CD4-positive, alpha-beta T cell treated with Interleukin-17A for 1 hour (primary cell): ENCODE measurements around the gene HPS4.

Source experiments
- DNase-seq: peaks from one replicate; pipeline ENCODE4 v3.0.0-alpha.2; 2020

The HPS4 gene

DNA sequence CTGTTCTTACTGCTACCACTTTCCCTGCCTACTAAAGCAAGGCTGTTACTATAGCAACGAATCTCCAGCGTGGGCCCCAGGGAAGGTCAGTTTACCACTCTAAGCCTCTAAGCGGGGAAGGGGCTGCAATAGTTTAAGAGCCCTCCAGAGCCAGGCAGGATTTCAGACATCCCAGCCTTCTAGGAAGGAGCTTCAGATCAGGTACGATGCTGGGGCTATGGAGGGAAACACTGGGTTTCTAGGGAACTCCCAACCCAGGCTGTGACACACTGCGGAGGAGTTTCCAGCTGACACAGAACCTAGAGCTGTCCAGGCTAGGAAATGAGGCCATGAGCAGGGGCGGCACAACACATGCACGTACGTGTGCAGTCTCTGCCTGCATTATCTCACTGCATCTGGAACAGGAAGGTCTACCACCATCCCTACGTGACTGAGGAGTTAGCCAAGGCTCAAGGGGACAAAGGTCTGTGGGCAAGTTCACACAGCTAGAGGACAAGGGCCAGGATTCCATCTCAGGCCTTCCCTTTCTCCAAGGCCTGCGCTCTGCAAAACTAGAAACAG, 20.4 kb downstream of the HPS4 start:
- no peak for DNase-seq

DNA sequence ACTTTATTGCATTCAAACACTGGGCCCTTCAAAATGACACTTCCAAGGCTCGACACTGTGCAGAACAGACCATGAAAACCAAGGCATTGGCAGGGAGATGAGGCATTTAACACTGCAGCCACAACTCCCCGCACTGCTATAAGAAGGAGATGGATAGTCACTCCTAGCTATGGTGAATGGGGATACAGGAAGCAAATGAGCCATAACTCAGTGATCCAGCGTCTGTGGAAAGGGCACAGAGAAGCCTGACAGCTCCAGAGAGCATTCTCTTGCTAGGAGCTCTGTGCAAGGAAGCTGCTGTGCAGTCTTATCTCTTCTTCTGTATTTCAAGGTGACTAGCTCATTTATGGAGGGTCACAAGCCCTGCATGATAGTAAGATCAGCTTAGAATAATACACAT, 20.9 kb downstream of the HPS4 start:
- DNase-seq, result no peak

DNA sequence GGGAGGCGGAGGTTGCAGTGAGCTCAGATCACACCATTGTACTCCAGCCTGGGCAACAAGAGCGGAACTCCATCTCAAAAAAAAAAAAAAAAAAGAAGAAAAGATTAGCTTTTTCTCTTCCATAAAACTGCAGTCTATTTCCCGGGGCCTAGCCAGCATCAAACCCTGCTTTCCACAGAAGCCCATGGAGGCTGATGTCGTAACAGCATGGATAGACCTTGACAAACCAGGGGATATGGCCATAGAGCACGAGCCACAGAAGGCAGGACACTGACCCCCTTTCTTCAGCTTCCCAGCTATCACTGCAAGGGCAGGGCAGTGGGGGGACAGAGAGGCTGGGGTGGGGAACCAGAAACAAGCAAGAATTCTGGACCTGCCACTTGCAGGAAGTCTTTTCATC, 21.5 kb downstream of the HPS4 start:
- no peak for DNase-seq

DNA sequence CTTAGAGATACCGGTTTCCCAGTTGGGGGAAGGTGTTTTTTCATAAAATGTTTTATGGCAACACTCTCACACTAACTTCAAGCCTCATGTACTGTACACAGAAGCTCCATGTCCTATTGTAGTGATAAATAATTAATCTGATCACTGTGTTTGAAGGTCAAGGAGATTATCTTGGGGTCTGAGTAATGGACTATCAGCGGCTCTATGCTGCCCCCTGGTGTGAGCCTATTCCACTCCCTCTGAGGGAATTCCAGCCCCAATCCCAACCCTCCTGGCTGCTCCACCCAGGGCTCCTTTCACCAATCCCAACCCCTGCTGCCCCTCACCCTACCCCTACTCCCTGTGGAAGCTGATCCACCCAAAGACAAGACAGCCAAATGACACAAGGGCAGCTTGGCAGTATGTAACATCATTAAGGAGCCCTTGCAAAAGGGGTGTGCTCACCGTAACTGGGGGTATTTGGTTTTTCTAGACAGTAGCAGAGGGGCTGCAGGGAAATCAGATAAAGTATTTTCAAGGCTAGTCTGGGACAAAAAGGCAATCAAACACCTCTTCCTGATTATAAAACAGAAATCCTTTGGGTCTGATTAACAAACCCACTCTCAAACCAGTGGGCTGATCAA, 22.3 kb downstream of the HPS4 start:
- DNase-seq, result peak; percentile 30

DNA sequence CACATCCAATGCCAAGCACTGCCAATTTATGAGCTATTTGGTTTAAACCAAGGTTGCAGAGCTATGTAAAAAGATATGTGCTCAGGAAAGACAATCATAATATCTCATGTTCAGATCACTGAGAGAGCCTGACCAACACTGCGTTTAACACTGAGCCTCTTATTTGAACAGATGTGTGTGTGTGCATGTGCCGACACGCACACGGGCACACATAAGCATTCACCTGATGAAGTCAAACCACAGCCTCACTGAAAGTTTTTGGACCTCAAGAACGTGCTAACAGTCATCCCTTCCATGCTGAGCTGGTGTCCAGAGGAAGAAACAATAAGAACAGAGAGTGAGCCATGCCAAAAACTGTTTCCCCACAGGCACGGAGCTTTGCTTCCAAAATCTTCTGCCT, 23.4 kb downstream of the HPS4 start:
- no peak for DNase-seq

DNA sequence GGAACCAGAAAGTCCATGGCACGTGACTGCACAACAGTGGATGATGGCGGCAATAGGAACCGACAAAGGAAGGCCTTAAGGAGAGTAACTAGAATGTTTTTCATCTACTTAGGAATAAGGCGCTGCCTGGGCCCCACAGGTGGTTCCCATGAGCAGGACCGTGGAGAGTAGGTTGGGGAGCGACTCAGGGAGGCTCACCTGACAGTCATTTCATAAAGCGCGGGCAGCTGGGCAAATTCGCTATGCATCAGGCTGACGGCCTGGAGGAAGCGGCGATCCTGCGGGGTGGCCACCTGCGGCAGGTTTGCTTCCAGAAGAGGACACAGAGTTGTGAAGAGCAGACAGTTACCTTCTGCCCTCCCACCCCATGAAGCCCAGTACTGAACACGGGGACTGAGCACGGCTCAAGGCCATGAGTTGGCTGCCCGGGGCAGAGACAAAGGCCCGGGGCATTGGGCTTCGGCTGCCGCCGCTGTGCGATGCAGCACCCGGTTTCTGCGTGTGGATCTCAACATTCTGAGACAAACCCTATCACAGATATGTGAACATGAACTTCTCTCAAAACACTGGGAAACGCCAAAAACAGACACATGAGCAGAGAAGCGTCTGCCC, 25.8 kb downstream of the HPS4 start:
- no peak for DNase-seq

DNA sequence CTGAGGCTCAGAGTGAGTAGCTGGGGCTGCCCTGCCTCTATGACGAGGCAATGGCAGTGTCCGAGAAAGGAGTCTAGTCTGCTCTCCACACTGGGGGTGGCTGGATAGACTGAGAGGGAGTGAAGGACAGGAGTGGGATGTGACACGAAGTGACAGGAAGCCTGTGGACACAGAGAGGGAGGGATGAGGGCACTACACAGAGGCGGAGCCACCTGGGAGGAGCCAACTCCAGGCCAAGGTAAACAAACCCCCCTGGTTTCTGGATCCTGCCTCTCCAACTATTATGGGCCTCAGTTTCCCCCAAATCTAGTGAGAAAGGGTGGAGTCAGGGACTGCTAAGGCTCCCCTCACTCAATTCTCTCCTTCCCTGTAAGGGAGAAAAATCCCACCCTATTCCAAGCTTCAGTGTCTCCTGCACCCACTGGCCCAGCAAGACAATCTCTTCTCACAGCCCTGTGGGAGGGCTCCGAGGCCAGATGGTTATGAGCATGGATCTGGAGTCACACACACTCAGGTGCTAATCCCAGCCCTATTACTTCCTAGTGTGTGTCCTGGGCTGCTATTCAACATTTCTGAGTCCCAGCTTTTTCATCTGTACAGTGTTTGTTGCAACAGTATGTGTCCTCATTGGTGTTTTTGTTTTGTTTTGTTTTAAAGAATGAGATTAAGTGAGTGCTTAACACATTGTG, 29.6 kb downstream of the HPS4 start:
- DNase-seq, result no peak

DNA sequence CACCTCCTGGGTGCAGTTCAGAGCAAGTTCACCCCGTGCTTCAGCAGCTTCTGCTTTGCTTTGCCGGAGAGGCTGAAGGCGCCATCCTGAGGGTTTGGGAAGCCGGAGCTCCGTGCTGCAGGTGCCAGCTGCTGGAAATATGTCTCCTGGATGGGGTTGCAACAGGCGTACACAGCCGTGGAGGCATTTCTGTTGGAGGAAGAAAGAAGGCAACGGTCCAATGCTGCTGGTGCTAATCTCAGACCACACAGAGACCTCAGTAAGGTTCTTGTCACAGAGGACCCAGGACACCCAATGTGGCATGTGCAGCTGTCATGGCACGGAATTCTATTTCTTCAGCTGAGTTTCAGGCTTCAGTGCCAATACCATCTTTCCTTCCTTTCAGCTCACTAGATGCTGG, 30.4 kb downstream of the HPS4 start:
- no peak for DNase-seq

DNA sequence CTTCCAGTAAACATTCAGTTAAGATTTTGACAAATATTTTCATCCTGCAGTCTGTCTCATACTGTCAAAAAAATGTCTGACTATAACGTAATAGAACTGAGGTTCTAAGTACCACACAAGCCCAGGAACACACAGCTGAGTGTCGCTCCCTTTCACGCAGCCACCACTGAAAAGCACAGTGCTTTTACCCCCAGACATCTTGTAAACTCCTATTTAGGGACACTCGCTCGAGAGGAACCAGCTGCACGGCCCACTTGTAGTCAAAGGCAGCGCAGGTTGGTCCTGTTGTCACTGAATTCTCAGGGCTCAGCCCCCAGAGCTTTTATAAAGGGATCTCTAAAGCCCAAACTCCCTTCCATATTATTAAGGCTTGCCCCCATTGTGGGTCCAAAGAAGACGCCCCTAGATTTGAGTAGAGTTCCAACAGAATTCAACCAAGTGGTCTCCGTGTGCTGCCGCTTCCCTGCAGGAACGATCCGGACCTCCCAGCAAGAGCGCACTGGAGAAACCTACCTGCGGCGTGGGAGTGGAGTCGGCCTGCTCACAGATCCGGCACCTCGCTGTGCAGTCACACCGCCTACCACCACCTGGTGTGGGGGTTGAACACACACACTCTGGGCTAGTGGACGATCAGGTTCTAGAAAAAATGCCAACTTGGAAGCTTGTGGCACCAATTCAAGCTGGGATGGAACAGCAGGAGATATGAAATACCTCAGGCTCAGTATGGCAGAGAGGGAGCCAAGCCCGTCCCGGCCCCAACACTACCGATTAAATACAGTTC, 31.2 kb downstream of the HPS4 start:
- DNase-seq, result no peak

DNA sequence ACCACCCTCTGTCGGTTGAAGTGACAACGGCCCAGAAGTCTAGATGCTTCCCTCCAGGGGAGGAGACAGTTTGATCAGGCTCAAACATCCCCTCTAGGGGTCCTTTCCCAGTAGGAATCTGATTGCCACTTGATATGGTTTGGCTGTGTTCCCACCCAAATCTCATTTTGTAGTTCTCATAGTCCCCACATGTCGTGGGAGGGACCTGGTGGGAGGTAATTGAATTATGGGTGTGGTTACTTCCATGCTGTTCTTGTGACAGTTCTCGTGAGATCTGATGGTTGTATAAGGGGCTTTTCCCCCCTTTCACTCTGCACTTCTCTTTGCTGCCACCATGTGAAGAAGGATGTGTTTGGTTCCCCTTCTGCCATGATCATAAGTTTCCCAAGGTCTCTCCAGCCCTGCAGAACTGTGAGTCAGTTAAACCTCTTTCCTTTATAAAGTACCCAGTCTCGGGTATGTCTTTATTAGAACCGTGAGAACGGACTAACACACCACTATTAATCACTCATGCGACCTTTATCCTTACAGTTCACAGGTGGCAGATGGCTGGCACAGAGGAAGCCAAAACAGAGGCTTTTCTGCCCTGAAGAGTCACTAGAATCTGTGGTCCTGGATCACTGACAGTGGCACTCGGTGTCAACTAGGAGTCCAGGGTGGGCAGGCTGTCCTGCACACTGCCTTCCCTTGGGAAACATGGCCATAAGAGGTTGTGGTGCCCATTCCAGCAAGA, 33.0 kb downstream of the HPS4 start:
- DNase-seq, result no peak

DNA sequence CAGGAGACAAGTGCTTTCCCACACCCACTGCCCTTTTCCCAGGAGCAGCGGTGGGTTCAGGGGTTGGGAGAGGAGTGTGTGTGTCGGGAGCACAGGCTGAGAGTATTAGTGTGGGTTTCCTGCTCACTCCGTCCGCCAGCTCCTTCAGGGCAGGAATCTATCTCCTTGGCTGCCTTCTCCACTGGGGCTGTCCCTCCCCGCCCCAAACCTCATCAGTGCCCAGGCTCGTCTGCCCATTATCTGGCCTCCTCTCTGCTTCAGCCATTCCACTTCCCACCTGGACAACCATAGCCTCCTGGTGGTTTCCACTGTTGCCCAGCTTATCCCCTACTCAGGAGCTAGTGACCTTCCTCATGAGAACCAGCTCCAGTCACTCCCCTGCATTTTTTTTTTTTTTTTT, 34.6 kb downstream of the HPS4 start:
- DNase-seq, result no peak

DNA sequence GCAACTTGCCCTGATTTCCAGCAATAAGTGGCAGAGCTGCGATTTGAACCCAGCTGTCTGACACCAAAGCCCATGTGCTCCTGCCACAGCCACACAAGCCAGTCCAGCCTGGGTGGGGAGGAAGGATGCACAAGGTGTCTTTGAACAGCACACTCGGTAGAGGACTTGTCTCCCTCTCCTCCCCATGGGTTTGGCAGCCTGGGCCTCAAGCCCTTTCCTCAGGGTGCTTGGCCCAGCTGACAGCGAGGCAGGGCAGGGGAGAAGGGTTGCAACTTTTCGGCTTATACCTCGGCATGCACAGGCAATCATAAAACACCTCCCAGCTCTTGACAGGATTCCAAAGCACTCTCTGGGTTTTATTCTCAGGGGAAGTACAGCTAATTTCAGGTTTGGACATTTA, 35.2 kb downstream of the HPS4 start:
- no peak for DNase-seq

DNA sequence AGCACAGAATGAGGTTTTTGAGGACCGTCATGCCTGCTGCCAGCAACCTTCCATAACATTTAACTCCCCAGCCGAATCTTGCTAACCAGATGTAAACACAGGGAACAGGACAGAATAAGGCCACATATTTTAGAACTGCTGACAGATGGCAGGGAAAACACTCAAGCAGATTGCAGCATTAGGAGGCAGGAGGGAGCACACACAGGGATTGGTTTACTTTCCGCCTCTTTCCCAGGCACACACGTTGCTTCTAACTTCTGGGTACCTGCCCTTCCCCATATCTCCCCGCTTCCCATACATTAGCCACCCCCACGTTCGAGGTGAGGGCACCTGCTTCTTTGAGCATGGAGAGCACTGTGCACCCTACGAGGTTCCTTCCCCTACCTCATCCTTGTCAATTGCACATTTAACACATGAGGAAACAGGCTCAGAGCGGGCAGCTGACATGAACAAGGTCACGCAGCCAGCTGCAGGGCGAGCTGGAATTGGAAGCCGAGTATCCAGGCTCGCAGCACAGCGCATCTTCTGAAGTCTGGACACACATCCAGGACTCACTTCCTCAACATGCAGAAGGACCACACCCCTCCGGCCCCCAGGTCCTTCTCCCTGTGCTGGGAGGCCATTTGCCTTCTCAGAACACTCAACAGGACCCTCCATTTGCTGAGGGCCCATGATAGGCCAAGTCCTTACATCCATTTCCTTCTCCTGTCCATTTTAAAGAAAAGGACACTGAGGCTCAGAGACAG, 35.8 kb downstream of the HPS4 start:
- no peak for DNase-seq

DNA sequence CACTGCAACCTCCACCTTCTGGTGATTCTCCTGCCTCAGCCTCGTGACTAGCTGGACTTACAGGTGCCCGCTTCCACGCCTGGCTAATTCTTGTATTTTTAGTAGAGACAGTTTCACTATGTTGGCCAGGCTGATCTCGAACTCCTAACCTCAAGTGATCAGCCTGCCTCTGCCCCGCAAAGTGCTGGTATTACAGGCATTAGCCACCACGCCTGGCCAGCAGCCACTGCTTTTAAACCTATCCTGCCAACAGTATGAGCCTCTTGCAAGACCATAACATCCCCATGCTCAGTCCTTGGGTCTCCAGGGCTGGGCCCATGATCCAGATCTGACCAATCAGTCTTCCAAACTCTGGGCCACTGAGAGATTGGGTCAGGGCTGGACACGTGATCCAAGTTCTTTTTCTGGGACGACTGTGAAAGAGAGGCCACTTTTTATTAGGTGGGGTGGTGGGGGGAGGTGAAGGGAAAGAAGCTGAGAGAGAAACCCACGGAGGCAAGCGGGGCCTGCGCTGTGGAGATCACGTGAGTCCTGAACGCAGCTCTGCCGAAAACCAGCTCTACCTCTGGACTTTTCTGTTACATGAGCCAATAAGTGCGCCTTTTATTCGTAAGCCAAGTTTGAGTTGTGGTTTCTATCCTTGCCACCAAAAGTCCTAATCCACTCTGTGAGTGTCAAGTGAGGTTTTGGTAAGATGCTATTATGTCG, 36.6 kb downstream of the HPS4 start:
- DNase-seq, result no peak

DNA sequence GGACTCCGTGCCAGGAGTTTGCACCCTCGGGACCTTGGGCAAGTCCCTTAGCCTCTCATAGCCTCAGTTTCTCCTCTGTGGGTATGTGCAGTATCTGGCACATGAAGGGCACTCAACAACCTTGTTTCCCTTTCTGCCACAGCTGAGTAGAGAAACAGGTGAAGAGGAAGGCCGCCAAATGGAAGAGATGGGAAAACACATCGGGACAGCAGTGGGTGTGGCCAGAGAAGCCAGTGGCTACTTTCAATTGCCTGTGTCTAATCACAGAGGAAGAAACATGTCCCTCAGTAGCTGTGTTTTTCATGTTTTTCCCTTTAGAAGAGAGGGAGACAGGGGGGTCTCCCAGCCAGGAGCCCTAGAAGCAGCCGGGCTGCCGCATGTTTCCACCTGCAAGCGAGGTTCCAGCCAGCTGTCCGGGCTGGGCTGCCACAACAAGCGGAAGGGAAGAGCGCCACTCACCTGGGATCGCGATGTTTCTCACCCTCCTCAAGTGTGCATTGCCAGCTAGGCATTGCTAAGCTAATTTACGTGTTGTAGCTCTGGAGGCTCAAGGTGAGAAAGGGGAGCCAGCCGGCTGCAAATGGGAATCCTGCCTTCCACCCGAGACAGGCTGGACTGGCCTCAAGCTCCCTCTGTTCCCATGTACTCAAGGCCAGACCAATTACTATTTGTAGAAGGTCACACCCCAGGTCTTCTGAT, 37.9 kb downstream of the HPS4 start:
- DNase-seq, result no peak

DNA sequence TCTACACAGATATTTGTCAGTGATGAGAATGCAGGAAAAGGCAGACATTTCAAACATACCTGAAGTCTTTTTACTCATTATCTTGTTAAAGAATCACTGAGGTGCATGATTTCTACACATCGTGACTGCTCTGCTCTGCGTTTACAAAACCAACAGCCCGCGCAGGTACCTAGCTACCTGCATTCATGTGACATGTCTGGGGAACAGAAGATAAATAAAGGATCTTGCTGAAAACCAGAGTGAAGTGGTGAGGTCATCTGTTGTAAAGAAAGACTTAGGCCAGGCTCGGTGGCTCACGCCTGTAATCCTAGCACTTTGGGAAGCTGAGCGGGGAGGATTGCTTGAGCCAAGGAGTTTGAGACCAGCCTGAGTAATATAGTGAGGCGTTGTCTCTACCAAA, 38.8 kb downstream of the HPS4 start:
- no peak for DNase-seq

DNA sequence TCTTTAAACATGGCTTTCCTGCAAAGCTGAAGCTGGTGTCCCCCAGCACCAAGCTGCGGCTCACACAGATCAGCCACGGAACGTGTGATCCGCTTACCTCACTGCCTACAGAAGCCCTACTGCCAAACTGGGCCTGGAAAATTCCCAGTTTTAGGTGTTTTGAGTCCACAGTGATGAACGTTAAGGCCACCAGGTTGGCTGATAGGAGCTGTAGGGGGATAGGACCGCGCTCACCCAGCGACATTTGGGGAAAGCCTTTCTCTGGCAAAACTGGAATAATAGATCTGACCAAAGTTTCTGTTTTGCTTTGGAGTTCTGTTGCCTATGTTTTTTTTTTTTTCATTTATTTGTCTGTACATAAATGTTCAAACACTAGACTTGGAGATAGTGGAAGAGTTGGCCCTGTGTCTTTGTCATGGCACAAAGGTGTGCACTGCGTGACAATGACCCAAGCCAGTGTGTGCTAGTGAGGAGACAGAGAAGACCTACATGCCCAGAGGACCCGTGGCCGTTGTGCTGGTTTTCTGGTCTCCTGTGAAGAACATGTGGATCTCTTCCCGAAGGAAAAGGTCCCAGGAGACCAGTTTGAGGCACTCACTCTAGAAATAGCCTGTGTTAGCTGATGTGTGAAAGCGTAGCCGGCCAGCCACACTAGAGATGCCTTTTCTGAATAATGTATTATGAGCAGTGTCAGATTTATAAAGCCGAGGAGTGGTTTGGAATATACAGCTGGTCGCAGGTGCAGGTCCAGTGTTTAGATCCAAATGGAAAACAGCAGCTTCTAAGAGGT, 39.5 kb downstream of the HPS4 start:
- DNase-seq, result no peak

DNA sequence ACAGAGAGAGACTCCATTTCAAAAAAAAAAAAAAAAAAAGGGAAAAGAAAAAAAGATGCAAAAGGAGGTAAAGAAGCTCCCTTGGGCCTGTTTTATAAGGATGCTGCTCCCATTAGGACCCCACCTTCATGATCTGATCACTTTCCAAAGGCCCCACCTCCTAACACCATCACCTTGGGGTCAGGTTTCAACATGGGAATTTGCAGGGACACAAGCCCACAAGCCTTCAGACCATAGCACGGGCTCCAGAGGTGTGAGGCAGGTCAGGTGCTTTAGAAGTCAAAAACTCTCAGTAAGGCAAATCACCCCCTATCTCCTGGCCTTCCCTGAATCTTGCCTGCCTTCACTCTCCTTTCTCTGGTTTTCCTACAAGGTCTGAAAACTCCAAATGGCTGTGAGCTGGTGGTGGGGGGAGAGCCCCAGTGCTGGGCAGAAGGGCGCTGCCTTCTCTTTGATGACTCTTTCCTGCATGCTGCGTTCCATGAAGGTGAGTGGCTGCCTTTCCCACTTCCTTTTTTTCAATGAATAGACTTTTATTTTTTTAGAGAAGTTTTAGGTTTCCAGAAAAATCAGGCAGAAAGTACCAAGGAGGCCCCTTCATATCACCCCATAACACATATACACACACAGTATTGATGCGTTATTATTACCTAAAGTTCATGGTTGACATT, 41.4 kb downstream of the HPS4 start:
- DNase-seq, result no peak

DNA sequence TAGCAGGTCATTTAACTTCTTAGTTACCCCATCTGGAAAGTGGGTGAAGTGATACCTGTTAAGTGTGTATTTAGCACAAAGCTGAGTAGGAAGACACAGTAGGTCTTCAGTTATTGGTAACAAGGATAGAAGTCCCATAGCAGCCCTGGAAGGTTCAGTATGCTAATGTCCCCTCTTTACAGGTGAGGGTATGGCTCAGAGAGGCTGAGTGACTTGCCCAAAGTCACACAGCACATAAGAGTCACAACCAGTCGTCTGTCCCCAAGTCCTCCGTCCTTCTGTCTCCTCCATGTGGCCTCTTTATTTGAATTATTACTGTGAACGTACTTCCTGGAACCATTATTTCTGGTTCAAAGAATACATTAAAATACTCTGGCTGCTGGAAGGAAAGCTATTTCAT, 44.0 kb downstream of the HPS4 start:
- no peak for DNase-seq
